GM21367 (cell line): Measurements from ENCODE around the gene PCBP4.

Experiments
- ATAC-seq: cut with Tn5 transposase; IDR thresholded peaks from one replicate; pipeline ENCODE4 v1.9.1; 2021; ENCODE audit not compliant: unreplicated experiment

Gene PCBP4

GRCh38 chr3:51967384-51968169 is at the start of gene PCBP4:
Gene PCBP4, minus strand, starts transcription at chr3:51967454. Its CDS starts 6,214 bp downstream, at chr3:51961240.
- no peak for ATAC-seq

GRCh38 chr3:52015438-52016228 is 48.4 kb upstream of the PCBP4 start:
- no peak for ATAC-seq

DNA sequence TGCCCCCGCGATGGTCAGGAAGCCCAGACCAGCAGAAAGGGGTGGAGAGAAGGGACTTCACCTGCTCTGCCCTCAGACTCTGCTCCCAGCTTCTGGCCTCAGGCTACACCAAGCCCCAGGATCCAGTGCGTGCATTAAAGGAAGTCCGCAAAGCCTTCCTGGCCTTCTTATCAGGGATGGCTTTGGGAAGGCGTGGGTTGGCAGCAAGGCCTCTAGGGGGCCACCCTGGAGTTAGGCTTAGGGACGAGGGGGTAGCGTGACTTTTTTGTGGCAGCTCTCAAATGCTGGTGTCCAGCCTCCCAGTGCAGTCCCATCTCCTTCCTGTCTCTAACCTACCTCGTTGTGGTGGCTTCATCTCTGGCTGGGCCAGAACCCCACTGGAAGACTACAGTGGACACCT is 47.4 kb upstream of the PCBP4 start:
- no peak for ATAC-seq

- ATAC-seq, result no peak
Measured at GRCh38 chr3:52013802-52014598, 46.7 kb upstream of the PCBP4 start.

DNA sequence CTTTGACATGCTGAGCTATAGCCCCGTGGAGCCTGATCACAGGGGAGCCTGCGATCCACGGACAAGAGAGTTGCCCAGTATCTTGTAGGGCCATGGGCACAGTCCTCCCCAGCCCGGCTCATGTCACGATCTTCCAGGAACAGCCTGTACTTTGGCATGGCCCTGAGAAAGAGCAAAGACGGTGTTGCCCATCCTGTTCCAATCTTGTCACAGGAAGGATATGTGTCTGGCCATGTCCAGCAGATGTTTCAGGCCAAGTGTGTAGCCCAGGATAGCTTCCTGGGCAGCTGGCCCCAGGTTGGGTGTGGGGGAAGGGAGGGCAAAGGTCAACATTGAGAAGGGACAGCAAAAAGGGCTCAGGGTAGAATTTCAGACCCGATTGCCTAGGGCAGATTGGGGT is 45.4 kb upstream of the PCBP4 start:
- ATAC-seq, result no peak

GRCh38 chr3:52010431-52010830 is 43.2 kb upstream of the PCBP4 start:
- ATAC-seq, result no peak

- ATAC-seq, result no peak
Measured at GRCh38 chr3:52007291-52007690, 40.0 kb upstream of the PCBP4 start.

- no peak for ATAC-seq
Measured at GRCh38 chr3:52006820-52007133, 39.5 kb upstream of the PCBP4 start.

DNA sequence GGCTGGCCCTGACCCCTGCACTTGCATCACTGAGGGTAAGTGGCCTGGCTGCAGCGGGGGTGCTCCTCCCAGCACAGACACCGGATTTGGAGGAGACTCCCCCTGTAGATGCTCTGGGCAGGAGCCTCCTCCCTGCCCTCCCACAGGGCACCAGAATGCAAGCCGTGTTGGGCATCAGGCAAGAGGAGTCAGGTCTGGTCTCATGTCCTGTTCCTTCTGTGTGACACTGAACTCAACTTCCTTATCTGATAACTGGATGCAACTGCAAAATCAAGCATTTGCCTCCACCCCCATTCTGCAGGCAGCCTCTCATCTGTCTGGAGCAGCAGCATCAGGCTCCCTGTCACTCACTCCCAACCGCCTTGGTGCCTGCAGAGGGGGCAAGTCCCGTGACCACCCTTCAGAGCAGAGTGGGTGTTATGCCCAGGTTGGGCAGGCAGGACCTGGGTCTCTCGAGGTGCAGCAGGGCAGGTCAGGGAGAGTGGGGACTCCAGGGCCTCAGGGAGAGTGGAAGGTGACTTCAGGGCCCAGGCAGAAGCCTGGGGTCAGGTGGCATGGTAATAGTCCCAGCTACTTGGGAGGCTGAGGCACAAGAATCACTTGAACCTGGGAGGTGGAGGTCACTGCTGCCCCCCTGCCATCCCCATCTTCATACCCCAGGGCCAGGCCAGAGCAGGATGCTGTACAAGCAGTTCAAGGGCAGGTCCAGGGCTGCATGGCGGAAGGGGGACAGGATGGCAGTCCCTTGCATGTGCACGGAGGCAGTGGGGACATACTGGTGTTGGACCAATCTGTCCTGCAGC is 39.0 kb upstream of the PCBP4 start:
- no peak for ATAC-seq

DNA sequence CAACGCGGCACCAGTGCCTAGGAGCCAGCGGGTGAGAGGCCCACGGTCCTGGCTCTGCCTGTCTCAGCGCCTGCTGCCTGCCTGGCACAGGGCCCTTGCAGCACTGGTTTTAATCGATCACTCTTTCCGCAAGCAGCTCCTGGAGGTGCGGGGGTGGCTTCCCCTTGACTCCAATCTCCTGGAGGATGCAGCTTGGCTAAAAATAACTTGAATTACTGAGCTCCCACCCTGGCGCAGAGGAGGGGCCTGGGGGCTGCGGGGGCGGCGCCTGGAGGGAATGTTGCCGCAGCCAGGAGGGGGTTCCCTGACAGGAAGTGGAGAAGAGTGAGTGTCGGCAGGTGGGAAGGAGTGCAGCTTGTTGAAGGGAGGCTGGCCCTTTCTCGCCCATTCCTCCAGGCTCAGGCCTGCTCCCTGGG is 38.3 kb upstream of the PCBP4 start:
- ATAC-seq, result no peak

DNA sequence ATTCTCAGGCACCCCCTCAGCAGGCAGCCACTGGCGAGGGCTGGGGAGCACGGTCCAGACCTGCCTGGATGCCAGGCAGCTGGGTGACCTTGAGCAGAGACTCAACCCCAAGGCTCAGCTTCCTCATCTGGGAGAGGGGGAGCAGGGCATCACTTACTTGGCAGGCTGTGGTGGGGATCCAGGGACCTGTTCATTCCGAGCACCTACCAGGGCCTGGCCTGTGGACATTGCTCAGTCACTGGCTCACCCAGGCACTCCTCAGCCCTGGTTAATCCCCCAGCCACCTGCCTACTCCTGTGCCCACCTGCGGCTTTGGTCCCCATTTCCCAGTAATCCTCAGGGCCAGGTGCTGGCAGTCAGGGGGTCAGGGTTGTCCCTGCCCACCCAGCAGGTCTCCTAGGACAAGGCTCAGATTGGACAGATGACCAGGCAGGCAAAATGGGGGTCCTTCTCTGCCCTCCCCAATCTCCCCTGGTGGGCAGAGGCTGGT is 37.7 kb upstream of the PCBP4 start:
- ATAC-seq, result no peak

- ATAC-seq, result no peak
Measured at GRCh38 chr3:52004163-52004787, 37.0 kb upstream of the PCBP4 start.

DNA sequence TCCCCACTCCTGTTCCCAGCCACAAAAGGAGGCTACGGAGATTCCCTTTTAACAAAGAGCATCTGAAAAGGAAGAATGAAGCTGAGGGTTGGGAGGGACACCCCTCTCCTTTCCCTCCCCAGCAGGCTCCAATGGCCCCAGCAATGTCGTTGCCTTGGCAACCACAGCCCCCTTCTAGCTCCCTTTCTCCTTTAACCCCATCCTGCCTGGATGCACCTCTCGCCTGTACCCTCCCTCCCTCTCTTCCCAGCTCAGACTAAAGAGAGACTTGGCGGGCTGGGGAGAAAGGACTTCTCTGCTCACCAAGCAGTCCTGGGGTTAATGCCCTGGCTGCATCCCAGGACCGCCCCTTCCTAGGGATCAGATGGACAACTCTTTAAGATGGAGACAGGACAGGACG is 35.5 kb upstream of the PCBP4 start:
- no peak for ATAC-seq

DNA sequence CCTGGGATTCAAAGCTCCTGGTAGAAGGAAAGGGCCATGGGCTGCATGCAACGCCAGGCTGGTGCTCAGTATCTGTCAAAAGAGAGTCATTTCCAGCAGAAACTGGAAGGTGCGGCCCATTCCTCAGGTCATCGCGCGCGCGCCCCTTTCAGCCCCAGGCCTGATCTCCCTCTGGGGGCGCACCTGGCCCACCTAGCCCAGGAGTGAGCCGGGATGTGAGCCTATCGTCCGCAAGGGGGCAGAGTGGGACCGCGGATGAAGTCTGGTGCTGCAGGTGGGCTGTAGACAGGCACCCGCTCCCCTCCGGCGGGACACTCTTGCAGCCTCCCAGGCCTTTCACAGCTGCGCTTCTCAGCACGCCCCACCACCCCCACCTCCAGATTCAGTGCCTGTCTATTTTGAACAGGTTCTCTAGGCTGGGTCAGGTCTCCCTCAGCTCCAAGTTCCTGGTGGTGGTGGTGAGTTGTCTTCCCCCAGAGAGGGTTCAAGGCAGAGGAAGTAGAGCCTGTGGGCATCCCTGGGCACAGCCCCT is 34.3 kb upstream of the PCBP4 start:
- no peak for ATAC-seq

DNA sequence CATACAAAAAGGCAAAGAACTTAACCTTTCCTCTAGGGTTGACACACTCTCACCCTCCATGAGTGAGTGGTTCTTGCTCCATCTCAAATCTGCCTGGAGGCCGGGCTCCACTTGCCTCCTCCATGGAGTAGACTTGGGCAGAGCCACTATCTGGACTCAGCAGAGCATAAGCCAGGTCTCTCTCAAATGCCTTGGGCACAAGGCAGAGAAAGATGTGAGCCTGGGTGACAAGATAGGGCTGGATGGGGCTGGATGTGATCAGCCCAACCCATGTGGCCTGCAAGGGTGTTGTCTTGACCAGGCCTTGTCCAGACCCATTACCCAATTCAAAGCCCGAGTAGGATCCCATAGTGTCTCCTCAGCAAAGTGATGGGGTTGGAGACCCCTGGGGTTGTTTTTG is 32.6 kb upstream of the PCBP4 start:
- no peak for ATAC-seq

DNA sequence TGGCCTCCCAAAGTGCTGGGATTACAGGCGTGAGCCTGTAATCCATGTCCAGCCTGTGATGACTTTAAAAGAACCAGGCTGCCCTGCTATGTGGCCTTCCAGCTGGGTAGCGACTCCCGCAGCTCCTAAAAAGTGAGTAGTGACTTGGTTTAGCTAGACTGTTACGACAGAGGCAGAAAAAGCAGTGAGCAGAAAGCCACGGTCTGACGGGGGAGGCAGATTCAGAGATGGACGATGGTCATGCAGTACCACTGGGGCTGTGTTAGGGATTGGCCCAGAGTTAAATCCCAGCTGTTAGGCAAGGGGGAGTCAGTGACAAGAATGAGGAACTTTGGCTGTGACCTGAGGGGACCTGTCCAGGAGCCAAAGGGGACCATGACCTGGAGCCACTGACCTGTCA is 31.5 kb upstream of the PCBP4 start:
- ATAC-seq, result no peak

DNA sequence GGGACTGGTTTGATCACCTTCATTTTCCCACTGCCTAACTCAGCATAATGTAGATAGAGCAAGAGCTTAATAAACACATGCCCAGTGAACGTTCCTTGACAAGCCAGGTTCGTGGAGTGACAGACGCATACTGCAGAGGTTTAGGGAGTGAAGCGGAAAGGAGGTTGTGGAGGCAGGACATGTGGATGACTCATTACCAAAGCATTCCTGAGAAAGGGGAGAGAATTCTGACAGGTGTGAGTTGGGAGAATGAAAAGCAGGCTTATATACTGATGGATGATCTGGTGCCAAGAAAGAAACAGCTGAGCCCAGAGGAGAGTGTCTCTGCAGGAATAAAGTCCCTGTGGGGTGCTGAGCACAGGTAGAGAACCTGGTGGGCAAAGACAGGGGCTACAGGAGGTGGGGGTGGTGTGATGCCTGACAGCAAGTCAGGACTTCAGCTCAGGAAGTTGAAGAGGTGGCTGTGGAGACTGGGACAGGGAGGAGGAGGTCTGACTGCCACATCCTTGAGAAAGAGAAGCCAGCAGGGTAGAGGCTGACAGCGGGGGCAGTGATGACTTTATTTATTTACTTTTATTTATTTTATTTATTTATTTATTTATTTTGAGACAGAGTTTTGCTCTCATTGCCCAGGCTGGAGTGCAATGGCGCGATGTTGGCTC is 30.8 kb upstream of the PCBP4 start:
- ATAC-seq, result no peak

DNA sequence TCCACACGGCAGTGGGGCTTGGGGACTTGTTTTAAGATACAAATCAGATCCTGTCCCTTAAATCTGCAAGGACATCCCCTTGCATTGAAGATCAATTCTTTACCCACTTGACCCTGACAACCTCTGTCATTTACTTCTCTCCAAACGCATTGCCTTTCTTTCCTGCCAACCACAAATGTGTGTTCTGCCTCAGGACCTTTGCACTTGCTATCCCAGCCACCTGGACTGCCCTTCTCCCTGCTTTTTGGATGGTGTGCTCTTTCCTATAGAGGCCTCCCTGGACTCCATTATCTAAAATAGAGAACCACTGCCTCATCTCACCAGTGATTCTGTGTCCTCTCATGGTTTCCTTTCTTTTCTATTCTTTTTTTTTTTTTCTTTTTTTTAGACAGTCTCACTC is 29.9 kb upstream of the PCBP4 start:
- no peak for ATAC-seq

GRCh38 chr3:51995346-51996163 is 28.3 kb upstream of the PCBP4 start, which contains the start of gene RPL29:
Gene RPL29, minus strand, starts transcription at chr3:51995895. Its CDS starts 434 bp downstream, at chr3:51995461.
- ATAC-seq, result peak; percentile 80
